ENCODE results near the gene COG8. TPM values are rescaled to one million over a fixed set of nuclear protein-coding genes. Genes with fewer than 3 reads are reported as not detected.
"Not testable (repeated sequence)": the region's sequence is repeated elsewhere in the genome, so short reads cannot be mapped to it uniquely, and the experiment has no call there.

Gene COG8, protein sequence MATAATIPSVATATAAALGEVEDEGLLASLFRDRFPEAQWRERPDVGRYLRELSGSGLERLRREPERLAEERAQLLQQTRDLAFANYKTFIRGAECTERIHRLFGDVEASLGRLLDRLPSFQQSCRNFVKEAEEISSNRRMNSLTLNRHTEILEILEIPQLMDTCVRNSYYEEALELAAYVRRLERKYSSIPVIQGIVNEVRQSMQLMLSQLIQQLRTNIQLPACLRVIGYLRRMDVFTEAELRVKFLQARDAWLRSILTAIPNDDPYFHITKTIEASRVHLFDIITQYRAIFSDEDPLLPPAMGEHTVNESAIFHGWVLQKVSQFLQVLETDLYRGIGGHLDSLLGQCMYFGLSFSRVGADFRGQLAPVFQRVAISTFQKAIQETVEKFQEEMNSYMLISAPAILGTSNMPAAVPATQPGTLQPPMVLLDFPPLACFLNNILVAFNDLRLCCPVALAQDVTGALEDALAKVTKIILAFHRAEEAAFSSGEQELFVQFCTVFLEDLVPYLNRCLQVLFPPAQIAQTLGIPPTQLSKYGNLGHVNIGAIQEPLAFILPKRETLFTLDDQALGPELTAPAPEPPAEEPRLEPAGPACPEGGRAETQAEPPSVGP
- 10 to 100 TPM; 28.8 to 43.8 (median 32.4) TPM for polyA plus RNA-seq (ENCODE audit: insufficient read length in 4 of 4)

DNA sequence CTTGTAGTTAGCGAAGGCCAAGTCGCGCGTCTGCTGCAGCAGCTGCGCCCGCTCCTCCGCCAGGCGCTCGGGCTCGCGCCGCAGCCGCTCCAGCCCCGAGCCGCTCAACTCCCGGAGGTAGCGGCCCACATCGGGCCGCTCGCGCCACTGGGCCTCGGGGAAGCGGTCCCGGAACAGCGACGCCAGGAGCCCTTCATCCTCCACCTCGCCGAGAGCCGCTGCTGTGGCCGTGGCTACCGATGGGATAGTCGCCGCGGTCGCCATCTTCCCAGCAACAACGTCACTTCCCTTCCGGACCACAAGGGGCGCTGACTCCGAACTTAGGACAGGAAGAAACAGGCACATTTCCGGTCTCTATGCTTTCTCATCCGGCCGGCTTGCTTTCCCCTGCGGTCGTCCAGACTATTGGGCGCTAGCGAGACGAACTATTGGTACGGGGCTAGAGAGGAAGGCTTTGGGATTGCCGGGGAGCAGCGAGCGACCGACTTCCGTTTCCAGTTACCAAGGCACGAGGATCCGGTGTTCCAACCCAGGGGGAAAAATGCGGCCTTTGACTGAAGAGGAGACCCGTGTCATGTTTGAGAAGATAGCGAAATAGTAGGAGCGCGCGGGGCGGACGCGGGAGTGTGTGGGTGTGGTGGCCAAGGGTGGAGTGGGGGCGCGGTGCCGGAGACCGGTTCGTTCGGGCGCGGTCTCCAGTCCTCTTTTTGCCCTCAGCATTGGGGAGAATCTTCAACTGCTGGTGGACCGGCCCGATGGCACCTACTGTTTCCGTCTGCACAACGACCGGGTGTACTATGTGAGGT is at the start of gene COG8, which contains the start of gene NIP7:
TSS of gene COG8 (minus strand) at position 276 of the 806 bp plus-strand sequence. CDS start at position 264, 12 bp downstream.
TSS of gene NIP7 (plus strand) at position 484 of the 806 bp plus-strand sequence. CDS start at position 542, 58 bp downstream.
- peak; percentile 92 to 98 (median 95) for DNase-seq (ENCODE audit: low read depth in 4 of 4, low spot score in 2 of 4)

DNA sequence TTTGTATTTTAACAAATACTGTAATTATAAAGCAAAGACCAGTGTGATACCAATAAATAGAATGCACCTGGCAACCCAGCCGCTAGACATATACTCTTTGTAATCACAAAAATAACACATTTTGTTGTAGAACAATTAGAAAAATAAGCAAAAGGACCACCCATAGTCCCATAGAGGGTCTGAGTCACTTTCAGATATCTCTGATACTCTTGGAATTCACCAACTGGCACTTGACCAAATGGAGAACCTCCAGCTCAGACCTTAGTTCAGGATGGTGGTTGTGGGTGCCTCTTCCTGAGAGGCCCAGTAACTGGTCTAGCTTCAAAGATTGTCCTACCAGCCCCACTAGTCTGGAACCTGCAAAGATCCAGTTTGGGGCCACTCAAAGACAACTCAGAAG is 47.2 kb upstream of the COG8 start:
- DNase-seq (ENCODE audit: low read depth in 4 of 4, low spot score in 2 of 4): no peak

DNA sequence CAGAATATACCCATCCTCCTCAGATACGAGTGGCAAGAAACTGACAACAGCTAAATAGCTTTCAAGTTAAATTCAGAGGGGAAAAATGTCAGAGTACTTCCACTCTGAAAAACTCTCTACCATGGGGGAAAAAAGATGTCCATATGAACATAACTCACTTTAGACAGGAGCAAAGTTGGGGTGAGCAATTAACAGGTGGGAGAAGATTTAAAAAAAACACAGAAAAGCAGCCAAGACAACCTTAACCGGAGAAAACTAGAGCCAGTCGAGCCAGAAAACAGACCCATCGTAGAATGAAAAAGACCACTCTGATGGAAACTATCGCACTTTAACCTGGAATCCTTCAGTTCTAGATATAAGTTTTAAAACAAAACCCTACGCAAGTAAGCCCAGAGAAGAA is 45.6 kb upstream of the COG8 start:
- DNase-seq (ENCODE audit: low read depth in 4 of 4, low spot score in 2 of 4): no peak

DNA sequence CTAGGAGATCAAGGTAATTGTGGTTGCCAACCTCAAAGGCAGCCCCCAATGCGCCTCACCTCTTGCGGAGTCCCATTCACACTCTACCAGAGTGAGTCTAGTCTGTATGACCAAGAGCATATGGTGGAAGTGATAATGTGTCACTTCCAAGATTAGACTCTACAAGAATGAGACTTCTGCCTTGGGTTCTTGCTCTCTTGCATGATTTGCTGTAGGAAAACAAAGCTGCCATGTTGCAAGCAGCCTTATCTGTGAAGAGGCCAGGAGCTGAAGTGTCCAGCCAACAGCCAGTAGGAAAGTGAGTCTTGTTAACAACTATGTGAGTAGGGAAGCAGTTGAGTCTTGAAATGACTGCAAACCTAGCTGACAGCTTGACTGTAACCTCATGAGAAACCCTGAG is 43.1 kb upstream of the COG8 start:
- DNase-seq (ENCODE audit: low read depth in 4 of 4, low spot score in 2 of 4): no peak

DNA sequence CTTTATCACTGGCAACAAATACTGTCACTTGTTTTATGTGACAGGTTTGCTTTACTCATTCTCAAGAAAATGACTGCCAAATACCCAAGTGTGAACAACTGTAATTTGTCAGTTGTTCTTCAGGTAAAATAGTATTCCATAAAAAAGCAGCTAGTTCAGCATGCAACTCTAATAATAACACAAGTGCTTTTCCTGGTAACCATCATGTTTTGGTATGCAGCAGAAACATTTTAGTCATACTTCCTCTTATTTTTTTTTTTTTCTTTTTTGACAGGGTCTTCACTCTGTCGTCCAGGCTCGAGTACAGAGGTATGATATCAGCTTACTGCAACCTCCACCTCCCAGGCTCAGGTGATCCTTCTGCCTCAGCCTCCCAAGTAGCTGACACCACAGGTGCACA is 41.9 kb upstream of the COG8 start:
- no peak for DNase-seq (ENCODE audit: low read depth in 4 of 4, low spot score in 2 of 4)

DNA sequence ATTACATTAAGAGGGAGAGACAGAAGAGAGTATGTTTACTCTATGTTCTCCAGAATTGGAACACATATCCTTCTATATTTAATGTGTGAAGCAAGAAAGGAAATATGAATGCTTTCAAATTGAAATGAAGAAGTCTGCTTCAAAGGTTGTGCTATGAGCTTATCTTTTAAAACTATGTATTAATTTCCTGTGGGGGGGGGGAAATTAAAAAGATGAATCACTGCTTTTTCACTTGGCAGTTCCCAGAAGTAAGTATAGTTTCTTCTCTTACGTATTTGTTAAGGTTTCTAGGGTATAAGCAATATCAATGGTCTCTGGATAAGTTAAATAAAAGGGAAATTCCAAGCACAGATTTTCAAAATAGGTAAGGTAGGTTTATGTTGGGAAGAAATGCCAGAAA is 39.4 kb upstream of the COG8 start:
- DNase-seq (ENCODE audit: low read depth in 4 of 4, low spot score in 2 of 4): no peak

DNA sequence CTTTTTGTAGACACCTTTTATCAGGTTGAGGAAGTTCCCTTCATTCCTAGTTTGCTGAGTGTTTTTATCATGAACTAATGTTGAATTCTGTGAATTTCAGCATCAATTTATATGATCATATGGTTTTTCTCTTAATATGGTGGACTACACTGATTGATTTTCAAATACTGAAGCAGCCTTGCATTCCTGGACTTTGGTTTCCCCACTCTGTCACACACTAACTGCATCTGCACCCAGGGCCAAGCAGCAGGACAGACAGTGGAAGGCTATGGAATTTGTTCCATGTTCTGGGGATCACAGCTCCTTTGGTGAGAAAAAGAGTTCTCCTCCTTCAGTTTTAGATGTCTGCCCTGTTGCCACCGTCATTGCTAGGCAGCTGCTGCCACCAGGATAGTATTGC is 38.7 kb upstream of the COG8 start:
- no peak for DNase-seq (ENCODE audit: low read depth in 4 of 4, low spot score in 2 of 4)

DNA sequence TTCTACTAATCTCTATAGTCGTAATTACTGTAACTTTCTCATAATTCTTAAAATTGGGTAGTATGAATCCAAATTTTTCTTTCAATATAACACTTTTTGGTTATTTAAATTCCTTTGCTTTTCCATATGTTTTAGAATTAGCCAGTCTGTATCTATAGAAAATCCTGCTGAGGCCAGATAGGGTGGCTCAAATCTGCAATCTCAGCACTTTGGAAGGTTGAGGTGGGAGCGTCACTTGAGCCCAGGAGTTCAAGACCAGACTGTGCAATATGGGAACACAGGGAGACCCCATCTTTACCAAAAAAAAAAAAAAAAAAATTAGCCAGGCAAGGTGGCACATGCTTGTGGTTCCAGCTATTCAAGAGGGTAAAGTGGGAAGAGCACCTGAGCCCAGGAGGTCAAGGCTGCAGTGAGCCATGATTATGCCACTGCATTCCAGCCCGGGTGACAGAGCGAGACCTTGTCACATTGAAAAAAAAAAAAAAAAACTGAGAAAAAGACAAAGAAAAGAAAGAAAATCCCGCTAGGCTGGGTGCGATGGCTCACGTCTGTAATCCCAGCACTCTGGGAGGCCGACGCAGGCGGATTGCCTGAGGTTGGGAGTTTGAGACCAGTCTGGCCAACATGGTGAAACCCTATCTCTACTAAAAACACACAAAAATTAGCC is 37.2 kb upstream of the COG8 start:
- no peak for DNase-seq (ENCODE audit: low read depth in 4 of 4, low spot score in 2 of 4)

DNA sequence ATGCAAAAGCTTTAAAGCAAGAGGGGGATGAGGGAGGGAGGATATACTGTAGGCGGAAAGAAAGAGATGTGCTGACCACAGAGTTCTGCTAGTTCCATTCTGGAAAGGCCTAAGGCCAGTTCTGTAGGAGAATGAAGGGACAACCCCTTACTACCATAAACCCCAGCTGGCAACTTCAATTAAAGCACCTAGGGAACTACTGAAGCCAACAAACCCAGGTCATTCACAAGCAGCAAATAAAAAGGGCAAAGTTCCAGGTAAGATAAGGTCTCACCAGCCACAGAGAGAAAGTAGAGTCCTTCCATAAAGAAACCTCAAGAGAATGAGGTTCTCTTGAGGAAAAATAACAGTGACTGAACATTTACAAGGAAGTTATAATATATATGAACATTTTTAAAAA is 33.7 kb upstream of the COG8 start:
- no peak for DNase-seq (ENCODE audit: low read depth in 4 of 4, low spot score in 2 of 4)

DNA sequence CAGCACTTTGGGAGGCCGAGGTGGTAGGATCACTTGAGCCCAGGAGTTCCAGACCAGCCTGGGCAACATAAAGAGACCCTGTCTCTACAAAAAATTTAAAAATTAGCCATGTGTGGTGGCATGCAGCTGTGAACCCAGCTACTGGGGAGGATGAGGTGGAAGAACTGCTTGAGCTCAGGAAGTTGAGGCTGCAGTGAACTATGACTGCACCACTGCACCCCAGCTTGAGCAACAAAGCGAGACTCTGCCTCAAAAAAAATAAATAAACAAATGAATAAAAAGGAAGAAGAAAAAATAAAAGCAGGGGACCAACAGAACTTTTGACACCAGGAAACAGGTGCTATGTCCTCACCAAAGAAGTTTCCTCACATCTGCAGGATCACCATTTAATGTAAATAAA is 32.2 kb upstream of the COG8 start:
- no peak for DNase-seq (ENCODE audit: low read depth in 4 of 4, low spot score in 2 of 4)

DNA sequence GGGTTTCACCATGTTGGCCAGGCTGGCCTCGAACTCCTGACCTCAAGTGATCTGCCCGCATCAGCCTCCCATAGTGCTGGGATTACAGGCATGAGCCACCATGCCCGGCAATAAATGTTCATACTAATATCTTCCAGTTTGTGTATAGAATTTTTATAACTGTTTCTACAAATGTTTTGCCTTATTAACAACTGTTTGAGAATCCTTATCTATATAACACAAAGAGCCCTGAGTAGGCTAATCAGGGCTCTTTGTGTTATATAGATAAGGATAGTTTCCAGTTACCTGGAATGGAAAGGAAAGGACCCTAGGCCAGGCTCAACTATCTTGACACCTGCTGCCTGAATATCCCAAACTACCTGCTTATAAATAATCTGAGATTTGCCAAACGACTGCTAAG is 29.5 kb upstream of the COG8 start:
- no peak for DNase-seq (ENCODE audit: low read depth in 4 of 4, low spot score in 2 of 4)

DNA sequence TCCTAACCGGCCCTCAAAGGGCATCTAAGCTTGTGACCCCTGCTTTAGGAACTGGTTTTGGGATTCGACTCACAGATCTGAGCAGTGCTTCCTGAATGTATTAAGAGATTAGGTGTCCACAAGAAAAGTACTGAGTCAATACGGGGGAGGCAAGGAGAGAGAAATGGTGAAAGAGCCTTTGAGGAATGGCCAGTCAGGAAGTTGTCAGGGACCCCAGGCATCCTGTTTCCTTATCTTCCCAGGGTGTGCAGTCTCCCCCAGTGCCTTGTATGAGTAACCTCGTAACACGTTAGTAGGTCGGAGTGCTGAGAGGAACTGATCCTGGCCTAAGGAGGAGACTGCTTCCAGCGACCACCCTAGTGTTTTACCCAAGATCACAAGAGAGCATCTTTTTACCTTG is 28.6 kb upstream of the COG8 start:
- no peak for DNase-seq (ENCODE audit: low read depth in 4 of 4, low spot score in 2 of 4)

DNA sequence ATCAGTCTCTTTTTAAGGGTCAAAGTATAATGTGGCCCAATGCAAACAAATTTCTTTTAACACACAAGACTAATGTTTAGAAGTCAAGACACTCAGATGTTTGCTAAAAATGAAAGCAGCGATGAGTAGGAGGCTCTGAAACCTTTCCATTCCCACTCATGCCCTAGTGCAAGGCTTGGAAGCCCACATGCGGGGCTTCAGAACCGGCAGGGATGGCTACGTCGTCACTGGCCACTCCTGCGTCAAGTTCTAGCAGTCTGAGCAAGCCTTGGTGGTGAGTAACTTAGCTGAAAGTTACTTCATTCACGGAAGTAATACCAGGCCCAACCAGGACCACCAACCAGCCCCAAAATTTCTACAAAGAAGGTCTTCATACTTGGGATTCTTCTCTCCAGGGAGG is 27.1 kb upstream of the COG8 start:
- DNase-seq (ENCODE audit: low read depth in 4 of 4, low spot score in 2 of 4): no peak

DNA sequence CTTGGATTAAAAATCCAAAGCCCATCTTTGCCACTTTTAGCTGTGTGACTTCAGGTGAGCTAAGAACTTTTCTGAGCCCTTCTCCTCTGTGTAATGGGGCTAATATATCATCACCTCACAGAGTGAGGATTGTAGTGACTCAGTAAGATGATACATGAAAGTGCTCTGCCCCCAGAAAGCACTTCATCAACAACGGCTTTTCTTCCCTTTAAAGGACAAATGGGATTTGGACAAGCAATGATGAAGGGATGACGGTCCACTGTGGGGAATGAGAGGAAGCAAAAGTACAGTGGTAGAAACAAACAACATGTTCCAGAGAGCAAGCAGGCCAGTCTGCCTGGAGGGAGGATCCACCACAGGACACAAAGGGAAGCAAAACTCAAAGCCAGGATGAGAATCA is 26.5 kb upstream of the COG8 start:
- no peak for DNase-seq (ENCODE audit: low read depth in 4 of 4, low spot score in 2 of 4)

DNA sequence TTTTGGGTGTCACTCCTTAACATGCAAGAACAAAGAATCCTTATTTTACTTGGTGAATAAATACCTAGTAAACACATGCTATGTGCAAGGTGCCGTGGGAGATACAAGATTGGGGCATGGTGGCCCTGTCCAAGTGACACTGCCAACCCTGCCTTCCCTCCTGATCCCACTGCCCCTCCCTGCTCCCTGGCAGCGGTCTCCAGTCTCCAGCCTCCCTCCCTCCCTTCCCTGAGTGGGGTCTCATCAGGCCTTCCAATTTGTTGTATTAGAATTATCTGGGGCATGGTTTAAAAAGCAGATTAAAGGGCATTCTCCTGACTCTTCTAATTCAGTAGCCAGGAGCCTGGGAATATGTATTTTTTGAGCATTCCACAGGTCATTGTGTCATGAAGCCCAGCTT is 24.7 kb upstream of the COG8 start:
- no peak for DNase-seq (ENCODE audit: low read depth in 4 of 4, low spot score in 2 of 4)

DNA sequence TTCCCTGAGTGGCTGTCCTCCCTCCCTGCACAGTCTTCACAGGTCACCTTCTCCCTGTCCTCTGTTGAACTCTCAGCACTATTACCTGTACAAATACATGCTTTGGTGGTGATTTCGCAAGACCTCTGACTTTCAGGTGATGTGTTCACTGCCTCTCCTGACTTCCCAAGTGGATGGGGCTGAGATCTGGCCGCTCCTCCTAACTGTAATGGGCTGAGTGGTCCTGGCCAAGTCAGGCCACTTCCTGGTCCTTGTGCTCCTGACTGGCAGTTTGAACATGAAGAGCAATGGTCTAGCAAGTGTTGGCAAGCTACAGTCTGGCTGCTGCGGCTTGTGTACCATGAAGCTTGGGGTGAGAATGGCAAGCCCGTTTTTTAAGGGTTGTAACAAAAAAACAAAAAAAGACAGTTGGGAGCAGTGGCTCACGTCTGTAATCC is 23.9 kb upstream of the COG8 start:
- no peak for DNase-seq (ENCODE audit: low read depth in 4 of 4, low spot score in 2 of 4)

DNA sequence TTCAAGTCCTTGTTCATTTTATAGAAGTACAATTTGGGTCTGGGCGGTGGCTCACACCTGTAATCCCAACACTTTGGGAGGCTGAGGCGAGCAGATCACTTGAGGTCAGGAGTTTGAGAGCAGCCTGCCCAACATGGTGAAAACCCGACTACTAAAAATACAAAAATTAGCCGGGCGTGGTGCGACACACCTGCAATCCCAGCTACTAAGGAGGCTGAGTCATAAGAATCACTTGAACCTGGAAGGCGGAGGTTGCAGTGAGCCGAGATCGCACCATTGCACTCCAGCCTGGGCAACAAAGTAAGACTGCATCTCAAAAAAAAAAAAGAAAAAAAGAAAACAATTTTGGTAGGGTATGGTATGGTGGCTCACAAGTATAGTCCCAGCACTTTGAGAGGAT is 20.7 kb upstream of the COG8 start:
- not testable (repeated sequence) for DNase-seq (ENCODE audit: low read depth in 4 of 4, low spot score in 2 of 4)

DNA sequence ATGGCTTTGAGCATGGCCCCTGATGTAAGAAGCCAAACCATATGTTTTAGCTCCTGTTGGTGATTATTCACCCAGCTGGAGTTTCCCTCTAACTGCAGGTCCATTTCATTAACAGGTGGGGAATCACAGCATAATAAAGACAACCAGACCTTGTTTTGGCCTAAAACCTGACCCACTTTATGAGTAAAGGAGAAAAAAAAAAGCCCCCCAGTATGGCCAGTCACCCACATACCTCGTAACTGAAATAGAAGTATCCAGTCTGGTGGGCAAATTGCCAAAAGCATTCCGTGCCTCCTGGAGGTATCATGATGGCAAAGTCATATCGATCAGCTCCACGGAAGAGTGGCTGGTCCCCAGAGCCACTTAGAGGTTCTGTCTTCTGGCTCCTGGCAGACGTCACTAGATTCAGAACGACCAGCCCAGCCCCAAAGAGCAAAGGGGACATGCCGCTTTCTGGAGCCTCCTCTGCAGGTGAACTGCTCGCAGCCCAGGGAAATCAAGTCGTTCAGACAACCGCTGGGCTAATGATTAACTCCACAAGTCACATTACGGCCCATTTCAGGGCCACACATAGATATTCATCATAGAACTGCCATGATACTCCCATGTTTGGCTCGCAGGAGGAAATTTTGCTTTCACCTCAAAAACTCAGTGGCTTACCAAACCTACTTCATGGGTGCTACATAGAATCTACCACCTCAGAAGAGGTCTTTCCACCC is 12.1 kb upstream of the COG8 start, which contains the start of gene TMED6:
TSS of gene TMED6 (minus strand) at position 478 of the 719 bp plus-strand sequence. CDS start at position 445, 33 bp downstream.
- DNase-seq (ENCODE audit: low read depth in 4 of 4, low spot score in 2 of 4): peak in 1 of 4 donors; percentile 9

DNA sequence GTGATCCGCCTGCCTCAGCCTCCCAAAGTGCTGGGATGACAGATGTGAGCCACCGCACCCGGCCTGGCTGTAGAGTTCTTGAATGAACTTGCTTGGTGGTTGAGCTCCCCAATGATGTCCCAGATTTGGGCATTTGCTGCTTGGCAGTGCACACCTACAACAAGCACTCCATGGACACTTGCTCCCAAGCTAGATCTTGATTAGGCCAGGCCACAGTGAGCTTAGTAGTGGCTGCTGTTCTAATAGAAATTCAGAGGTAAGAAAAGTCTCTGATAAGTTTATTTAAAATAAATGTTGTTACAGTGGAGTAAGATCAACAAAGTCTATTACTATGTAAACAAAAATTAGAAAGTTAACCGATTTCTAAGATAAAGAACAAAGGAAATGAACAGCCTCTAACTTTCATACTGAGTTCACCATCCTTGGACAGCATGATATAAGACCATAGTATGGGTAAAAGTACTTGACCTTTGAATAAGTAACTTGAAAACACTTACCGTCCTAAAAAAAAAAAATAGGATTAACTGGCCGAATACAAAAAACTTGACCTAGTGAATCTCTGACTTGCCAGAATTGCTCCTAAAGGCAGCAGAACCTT is 11.3 kb upstream of the COG8 start:
- no peak for DNase-seq (ENCODE audit: low read depth in 4 of 4, low spot score in 2 of 4)

DNA sequence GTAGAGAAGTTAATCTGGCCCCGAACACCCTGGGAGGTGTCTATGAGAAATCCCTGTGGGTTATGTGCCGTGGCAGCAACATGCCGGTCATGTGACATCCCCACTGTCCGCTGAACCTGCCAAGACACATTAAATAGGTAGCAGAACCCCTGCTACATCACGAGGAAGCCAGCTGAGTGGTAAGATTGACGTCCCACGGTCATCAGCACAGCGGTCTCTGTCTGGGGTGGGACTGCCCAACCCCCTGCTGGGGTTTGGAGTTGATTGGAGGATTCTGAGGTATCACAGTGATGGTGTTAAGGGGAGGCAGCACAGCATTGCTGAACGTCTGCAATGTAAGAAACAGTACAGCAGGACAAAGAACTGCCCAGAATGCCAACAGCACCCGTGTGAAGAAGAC is 10.2 kb upstream of the COG8 start:
- DNase-seq (ENCODE audit: low read depth in 4 of 4, low spot score in 2 of 4): no peak
